ENCODE data around the gene RAVER1. TPM values are rescaled to one million over a fixed set of nuclear protein-coding genes. Genes with fewer than 3 reads are reported as not detected.
A peak's percentile ranks its signal among the peaks of the same experiment; 100 is the strongest.

RAVER1 gene
- total RNA-seq, 1 experiment from 2014 or later = 87.7 TPM

DNA sequence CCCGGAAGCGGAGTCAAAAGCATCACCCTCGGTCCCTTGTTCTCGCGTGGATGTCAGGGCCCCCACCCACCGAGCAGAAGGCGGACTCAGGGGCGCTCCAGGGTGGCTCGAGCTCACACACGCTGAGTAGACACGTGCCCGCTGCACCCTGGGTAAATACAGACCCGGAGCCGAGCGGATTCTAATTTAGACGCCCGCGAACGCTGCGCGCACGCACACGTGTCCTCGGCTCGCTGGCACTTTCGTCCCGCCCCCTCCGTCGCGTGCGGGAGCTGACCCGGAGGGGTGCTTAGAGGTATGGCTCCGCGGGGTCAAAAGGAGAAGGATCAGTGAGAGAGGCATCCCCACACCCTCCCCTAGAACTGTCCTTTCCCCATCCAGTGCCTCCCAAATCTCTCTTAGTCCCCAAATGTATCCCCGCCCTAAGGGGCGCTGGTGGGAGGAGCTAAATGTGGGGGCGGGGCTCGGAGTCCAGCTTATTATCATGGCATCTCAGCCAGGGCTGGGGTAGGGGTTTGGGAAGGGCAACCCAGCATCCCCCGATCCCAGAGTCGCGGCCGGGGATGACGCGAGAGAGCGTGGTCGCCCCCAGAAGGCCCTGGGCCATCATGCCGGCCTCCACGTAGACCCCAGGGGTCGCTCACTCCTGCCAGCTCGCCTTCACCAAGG is 44.0 kb downstream of the RAVER1 start:
- TF ChIP-seq CTCF (conservative IDR thresholded peaks at IDR 0.05; ENCODE audit: low read depth, low read length) = no peak
- no peak for TF ChIP-seq EZH2 (IDR thresholded peaks at IDR 0.05; ENCODE audit: borderline replicate concordance, low read depth, low read length, poor library complexity, severe bottlenecking)
- peaks cover 19% of the 10 kb centered on the region for H3K27me3 ChIP-seq (replicated peaks; ENCODE audit: insufficient read depth, low read depth, low read length, poor library complexity)
- intact Hi-C loops (cut with micrococcal nuclease; ENCODE audit: unreplicated experiment) = loop anchor here (2.0 kb wide), 1 partner anchor 44 kb away; the partner anchor contains the start of gene RAVER1
- no TSS peak for BruUV-seq (replicated peaks)
- POLR2A ChIA-PET (ENCODE audit: low non-redundant PET) = interaction anchor here (0.5 to 0.7 kb wide), 2 partner anchors 22 to 131 kb away, joined by 4 read pairs; partner anchors contain the start of gene PDE4A
- peaks cover 56% of the 10 kb centered on the region for H3K4me1 ChIP-seq (ENCODE audit: insufficient read depth, low read length, poor library complexity, severe bottlenecking)
- no peaks in the 10 kb centered on the region for H3K9me3 ChIP-seq (ENCODE audit: low read depth, low read length, poor library complexity, severe bottlenecking)
- no peaks in the 10 kb centered on the region for H3K36me3 ChIP-seq (ENCODE audit: insufficient read depth, low read length, poor library complexity, severe bottlenecking)
- H3K4me3 ChIP-seq (ENCODE audit: low read depth, low read length, poor library complexity, severe bottlenecking) = peak overlapping the region; percentile 47
- CTCF ChIA-PET = interaction anchor here (0.6 to 3.1 kb wide), 8 partner anchors 20 to 1776 kb away, joined by 3 to 15 read pairs (median 5); no protein-coding TSS in a partner anchor
- H3K27ac ChIP-seq (ENCODE audit: low read depth, low read length, poor library complexity, severe bottlenecking) = peak overlapping the region; percentile 44
- DNase-seq (ENCODE audit: low spot score) = peak; percentile 92

DNA sequence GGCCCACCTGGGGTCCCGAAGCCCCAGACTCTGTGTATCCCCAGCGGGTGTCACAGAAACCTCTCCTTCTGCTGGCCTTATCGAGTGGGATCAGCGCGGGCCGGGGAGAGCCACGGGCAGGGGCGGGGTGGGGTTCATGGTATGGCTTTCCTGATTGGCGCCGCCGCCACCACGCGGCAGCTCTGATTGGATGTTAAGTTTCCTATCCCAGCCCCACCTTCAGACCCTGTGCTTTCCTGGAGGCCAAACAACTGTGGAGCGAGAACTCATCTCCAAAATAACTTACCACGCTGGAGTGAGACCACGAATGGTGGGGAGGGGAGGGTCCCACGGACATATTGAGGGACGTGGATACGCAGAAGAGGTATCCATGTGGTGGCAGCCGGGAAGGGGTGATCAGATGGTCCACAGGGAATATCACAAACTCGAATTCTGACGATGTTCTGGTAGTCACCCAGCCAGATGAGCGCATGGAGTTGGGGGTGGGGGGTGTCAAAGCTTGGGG is 44.6 kb downstream of the RAVER1 start:
- H3K4me1 ChIP-seq (ENCODE audit: insufficient read depth, low read length, poor library complexity, severe bottlenecking) = peaks cover 56% of the 10 kb centered on the region
- TF ChIP-seq EZH2 (IDR thresholded peaks at IDR 0.05; ENCODE audit: borderline replicate concordance, low read depth, low read length, poor library complexity, severe bottlenecking) (no peak), CTCF (conservative IDR thresholded peaks at IDR 0.05; ENCODE audit: low read depth, low read length) (no peak)
- peak overlapping the region; percentile 47 for H3K4me3 ChIP-seq (ENCODE audit: low read depth, low read length, poor library complexity, severe bottlenecking)
- BruUV-seq (replicated peaks) = no TSS peak
- CTCF ChIA-PET = interaction anchor here (1.0 to 3.1 kb wide), 4 partner anchors 19 to 128 kb away, joined by 3 to 15 read pairs (median 5); no protein-coding TSS in a partner anchor
- no peaks in the 10 kb centered on the region for H3K36me3 ChIP-seq (ENCODE audit: insufficient read depth, low read length, poor library complexity, severe bottlenecking)
- POLR2A ChIA-PET (ENCODE audit: low non-redundant PET) = interaction anchor here (0.5 kb wide), 1 partner anchor 26 kb away, joined by 3 read pairs; no protein-coding TSS in a partner anchor
- intact Hi-C loops (cut with micrococcal nuclease; ENCODE audit: unreplicated experiment) = loop anchor here (2.0 kb wide), 1 partner anchor 44 kb away; the partner anchor contains the start of gene RAVER1
- H3K27ac ChIP-seq (ENCODE audit: low read depth, low read length, poor library complexity, severe bottlenecking) = peak overlapping the region; percentile 44
- peaks cover 13% of the 10 kb centered on the region for H3K27me3 ChIP-seq (replicated peaks; ENCODE audit: insufficient read depth, low read depth, low read length, poor library complexity)
- peak; percentile 87 for DNase-seq (ENCODE audit: low spot score)
- H3K9me3 ChIP-seq (ENCODE audit: low read depth, low read length, poor library complexity, severe bottlenecking) = no peaks in the 10 kb centered on the region

- Histone ChIP-seq H3K9me3 (ENCODE audit: low read depth, low read length, poor library complexity, severe bottlenecking) (no peaks in the 10 kb centered on the region), H3K27ac (ENCODE audit: low read depth, low read length, poor library complexity, severe bottlenecking) (peak within 1 kb of the TSS; percentile 26), H3K4me3 (ENCODE audit: low read depth, low read length, poor library complexity, severe bottlenecking) (peak within 1 kb of the TSS; percentile 30), H3K36me3 (ENCODE audit: insufficient read depth, low read length, poor library complexity, severe bottlenecking) (no peaks in the 10 kb centered on the region), H3K4me1 (ENCODE audit: insufficient read depth, low read length, poor library complexity, severe bottlenecking) (peaks cover 49% of the 10 kb centered on the region), H3K27me3 (replicated peaks; ENCODE audit: insufficient read depth, low read depth, low read length, poor library complexity) (no peaks in the 10 kb centered on the region)
- intact Hi-C loops (cut with micrococcal nuclease; ENCODE audit: unreplicated experiment) = no loop called here
- POLR2A ChIA-PET (ENCODE audit: low non-redundant PET) = interaction anchor here (0.6 kb wide), 1 partner anchor 93 kb away, joined by 3 read pairs; the partner anchor contains the start of gene TYK2
- BruUV-seq (replicated peaks) = no TSS peak
- peak; percentile 62 for DNase-seq (ENCODE audit: low spot score)
- CTCF ChIA-PET = no interaction called here
- TF ChIP-seq EZH2 (IDR thresholded peaks at IDR 0.05; ENCODE audit: borderline replicate concordance, low read depth, low read length, poor library complexity, severe bottlenecking) = no peak
- TF ChIP-seq CTCF (conservative IDR thresholded peaks at IDR 0.05; ENCODE audit: low read depth, low read length) = no peak
Measured at GRCh38 chr19:10286803-10287737, 46.3 kb downstream of the RAVER1 start, which contains the start of gene ICAM4. ICAM4 (plus strand) TSS chr19:10286955; CDS start chr19:10287013, 58 bp downstream.

Measured in A673 (cell line).